Right lobe of liver (tissue), 6 donors: ENCODE data around the gene GALC. TPM values are rescaled to one million over a fixed set of nuclear protein-coding genes. Genes with fewer than 3 reads are reported as not detected.

ENCODE experiments used
- ATAC-seq, 4 donors: fragments of 200-7000 bp; cut with Tn5 transposase; one replicate each; pipeline ENCODE4 v1.9.1; 2020; ENCODE audit warnings: mild to moderate bottlenecking in 4 of 4, moderate library complexity in 4 of 4
- DNase-seq, 3 donors: peaks; one replicate each; pipeline ENCODE4 v3.0.0-alpha.2; 2020
- H3K27ac ChIP-seq, 3 donors: fragments of 200-600 bp; one replicate each; pipeline ENCODE4 v1.8.0; 2022
- H3K27me3 ChIP-seq, 2 donors: fragments of 200-600 bp; one replicate each; pipeline ENCODE4 v1.8.0; 2022
- H3K36me3 ChIP-seq, 4 donors: fragments of 200-600 bp; sonication (generic) in 1 of 4; one replicate each; pipeline versions ENCODE4 v1.5.1 to v1.8.0; 2017 to 2022; ENCODE audit warnings: control low read depth in 1 of 4
- H3K4me1 ChIP-seq, 4 donors: fragments of 200-600 bp; sonication (generic) in 1 of 4; one replicate each; pipeline versions ENCODE4 v1.5.1 to v1.8.0; 2017 to 2022; ENCODE audit warnings: control low read depth in 1 of 4
- H3K4me3 ChIP-seq, 3 donors: fragments of 200-600 bp; one replicate each; pipeline ENCODE4 v1.8.0; 2022
- H3K9me3 ChIP-seq, 4 donors: fragments of 200-600 bp; sonication (generic) in 1 of 4; one replicate each; pipeline versions ENCODE4 v1.5.1 to v1.8.0; 2017 to 2022; ENCODE audit warnings: control low read depth in 1 of 4
- POLR2A ChIP-seq: fragments of 450-650 bp; IDR thresholded peaks from one replicate; pipeline ENCODE4 v1.6.1; 2017; ENCODE audit warnings: antibody characterized with exemption, mild to moderate bottlenecking
- WGBS: methylation state at CpG from one replicate; pipeline ENCODE4 v1.1.6; 2018; ENCODE audit warnings: low coverage, low lambda C conversion rate; ENCODE audit not compliant: insufficient coverage; ENCODE audit errors: missing lambda C conversion rate; 5-methylcytosine and 5-hydroxymethylcytosine counted together
- intact Hi-C, 2 donors: fragments of 100-400 bp; cut with DNase I; formaldehyde crosslinking; loops; one replicate each; pipeline versions ENCODE4 v1.11.2 to v1.14.1; 2022
- long read RNA-seq: library from polyadenylated mRNA; unstranded; transcript quantifications from one replicate; pipeline ENCODE4 v2.0.0, GENCODE V29; 2019
- total RNA-seq, 6 experiments: library from RNA; depleted of rRNA in 2 of 6; stranded (reverse); fragments of >200 nt in 2 of 6; fragmentation: NEBNext Ultra II Directional in 3 of 6; extraction: Animal tissue kit (Norgen Biotek cat#: 25700) in 3 of 6; gene quantifications; one replicate each; pipeline versions ENCODE4 v1.1.0 to v1.2.4, GENCODE V29; 2016 to 2023
- TF ChIP-seq, protein P1 (sequence below), 4 donors: fragments of 200-600 bp in 3 of 4; fragments of 450-650 bp in 1 of 4; IDR thresholded peaks; one replicate each; pipeline versions ENCODE4 v1.5.1 to v1.8.0; 2016 to 2022; ENCODE audit warnings: antibody characterized with exemption in 4 of 4, mild to moderate bottlenecking in 2 of 4
- donor health status: DM: no; HTN: yes; CAD: no.
- donor health status: DM: no; HTN: no; CAD: no.
- donor health status: DM: no; HTN: no; CAD: no.
- donor health status: DM: no; HTN: yes; CAD: no.
- donor health status: DM: no; HTN: yes; CAD: no.

Gene GALC
- total RNA-seq: 10 to 100 TPM in 3 of 6 experiments, 1 to 10 TPM in 3; 8.3 to 23.5 (median 10.3) TPM
- long read RNA-seq, partial matches to known transcripts: 0 of 2 reads
- long read RNA-seq, other reads (novel, unspliced or antisense): 1 of 2 reads

DNA sequence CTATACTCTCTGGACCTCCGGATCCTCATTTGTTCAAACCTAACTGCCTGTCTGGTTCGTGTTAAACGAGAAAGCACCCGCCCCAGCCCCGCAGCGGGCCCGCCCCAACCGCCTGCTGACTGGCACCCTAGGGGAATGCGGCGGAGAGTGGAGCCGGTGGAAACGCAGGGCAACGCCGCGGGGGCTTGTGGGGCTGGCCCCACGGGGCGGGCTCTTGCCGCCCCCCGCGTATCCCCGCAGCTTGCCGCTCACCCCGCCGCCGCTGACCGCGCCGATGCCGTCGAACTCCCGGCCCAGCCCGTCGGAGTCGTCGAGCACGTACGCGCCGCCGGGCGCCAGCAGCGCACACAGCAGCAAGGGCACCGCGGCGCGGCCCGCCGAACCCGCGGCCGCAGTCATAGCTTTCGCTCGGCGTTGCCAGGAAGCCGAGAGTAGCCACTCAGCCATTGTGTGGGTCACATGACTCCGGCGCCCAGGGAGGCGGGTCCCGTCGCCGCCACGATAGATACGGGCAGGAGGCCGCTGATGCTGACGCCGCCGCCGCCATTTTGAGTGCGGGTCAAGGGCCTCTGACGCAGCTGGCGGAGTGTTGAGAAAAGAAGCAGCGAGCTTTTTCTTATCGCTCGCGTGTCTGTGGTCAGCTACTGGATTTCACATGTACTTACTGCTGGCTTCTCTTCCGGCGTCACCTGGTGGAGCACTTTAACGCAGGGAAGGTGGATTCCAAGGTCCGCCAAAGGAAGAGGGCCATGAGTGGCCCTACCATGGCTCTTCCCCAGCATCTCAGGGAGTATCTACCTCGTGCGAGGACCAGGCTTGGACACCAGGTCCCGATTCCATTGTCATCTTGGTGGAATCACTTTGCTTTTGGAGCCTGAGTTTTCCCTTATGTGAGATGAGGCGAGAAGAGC lies at the start of gene GALC:
GALC (minus strand) TSS at position 465 of the 911 bp plus-strand sequence; CDS start at position 447, 18 bp downstream.
- Histone ChIP-seq H3K4me1 (peaks cover 0 to 15% (median 3%) of the 10 kb centered on the region in 4 donors), H3K27ac (peak within 1 kb of the TSS; percentile 70 to 92 (median 78)), H3K4me3 (peak within 1 kb of the TSS; percentile 71 to 74 (median 73)), H3K27me3 (no peaks in the 10 kb centered on the region), H3K9me3 (no peaks in the 10 kb centered on the region), H3K36me3 (no peaks in the 10 kb centered on the region)
- TF ChIP-seq, protein P1, sequence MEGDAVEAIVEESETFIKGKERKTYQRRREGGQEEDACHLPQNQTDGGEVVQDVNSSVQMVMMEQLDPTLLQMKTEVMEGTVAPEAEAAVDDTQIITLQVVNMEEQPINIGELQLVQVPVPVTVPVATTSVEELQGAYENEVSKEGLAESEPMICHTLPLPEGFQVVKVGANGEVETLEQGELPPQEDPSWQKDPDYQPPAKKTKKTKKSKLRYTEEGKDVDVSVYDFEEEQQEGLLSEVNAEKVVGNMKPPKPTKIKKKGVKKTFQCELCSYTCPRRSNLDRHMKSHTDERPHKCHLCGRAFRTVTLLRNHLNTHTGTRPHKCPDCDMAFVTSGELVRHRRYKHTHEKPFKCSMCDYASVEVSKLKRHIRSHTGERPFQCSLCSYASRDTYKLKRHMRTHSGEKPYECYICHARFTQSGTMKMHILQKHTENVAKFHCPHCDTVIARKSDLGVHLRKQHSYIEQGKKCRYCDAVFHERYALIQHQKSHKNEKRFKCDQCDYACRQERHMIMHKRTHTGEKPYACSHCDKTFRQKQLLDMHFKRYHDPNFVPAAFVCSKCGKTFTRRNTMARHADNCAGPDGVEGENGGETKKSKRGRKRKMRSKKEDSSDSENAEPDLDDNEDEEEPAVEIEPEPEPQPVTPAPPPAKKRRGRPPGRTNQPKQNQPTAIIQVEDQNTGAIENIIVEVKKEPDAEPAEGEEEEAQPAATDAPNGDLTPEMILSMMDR (IDR thresholded peaks at IDR 0.05): no peak
- TF ChIP-seq POLR2A: peak; percentile 72
- DNase-seq (peak; percentile 93 to 97 (median 96)), ATAC-seq (peak; percentile 90 to 97 (median 96))
- intact Hi-C loops: no loop called here
- 12% methylated on average over 15 of the region's 83 CpGs for WGBS

DNA sequence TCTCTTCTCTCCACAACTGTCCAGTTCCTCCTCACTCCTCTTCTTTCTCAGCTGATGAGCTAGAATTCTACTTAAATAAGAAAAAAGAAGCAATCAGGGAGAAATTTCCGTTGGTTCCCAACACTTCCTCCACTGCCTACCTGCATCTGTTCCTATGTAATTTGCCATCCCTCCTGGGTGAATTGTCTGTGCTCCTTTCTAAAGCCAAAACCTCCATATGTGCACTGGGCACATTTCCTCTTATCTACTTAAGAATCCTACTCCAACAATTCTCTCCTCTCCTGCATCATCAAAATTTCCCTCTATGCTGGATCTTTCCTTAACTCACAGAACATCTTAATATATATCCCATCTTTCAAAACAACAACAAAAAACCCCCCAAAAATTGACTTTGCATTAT lies 47.2 kb upstream of the GALC start:
- Histone ChIP-seq H3K9me3 (no peaks in the 10 kb centered on the region), H3K27me3 (no peaks in the 10 kb centered on the region), H3K4me3 (no peak overlapping the region), H3K27ac (peak overlapping the region in 2 of 3 donors; percentile 2 to 62), H3K4me1 (peaks cover 0 to 52% (median 13%) of the 10 kb centered on the region in 4 donors), H3K36me3 (peaks cover 0 to 3% (median 0%) of the 10 kb centered on the region in 4 donors)
- intact Hi-C loops: no loop called here
- ATAC-seq: no peak
- TF ChIP-seq, protein P1 (IDR thresholded peaks at IDR 0.05): no peak
- TF ChIP-seq POLR2A: no peak
- DNase-seq: no peak
- WGBS: 85% methylated on average over 1 of the region's 1 CpG

DNA sequence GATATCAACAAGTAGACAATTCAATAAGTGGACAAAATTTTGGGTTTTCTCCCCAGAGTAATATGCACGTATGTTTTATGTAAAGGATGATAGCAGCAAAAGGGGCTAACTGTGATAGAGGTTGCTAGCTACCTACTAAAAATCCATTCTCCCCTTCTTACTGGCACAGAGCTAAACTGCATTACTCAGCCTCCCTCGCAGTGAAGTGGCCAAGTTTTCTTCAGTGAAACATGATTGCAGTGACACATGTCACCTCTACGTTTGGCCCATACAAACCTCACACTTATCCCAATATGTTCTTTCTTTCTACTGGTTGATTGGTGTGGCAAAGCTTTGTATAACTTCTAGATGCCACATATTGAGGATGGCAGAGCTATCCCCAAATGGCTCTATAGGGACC lies 46.2 kb upstream of the GALC start:
- WGBS: 47% methylated on average over 3 of the region's 3 CpGs
- Histone ChIP-seq H3K4me1 (peaks cover 0 to 45% (median 13%) of the 10 kb centered on the region in 4 donors), H3K4me3 (no peak overlapping the region), H3K27me3 (no peaks in the 10 kb centered on the region), H3K36me3 (peaks cover 0 to 3% (median 0%) of the 10 kb centered on the region in 4 donors), H3K27ac (no peak overlapping the region), H3K9me3 (no peaks in the 10 kb centered on the region)
- intact Hi-C loops: no loop called here
- DNase-seq (no peak), ATAC-seq (no peak)
- TF ChIP-seq, protein P1 (IDR thresholded peaks at IDR 0.05): no peak
- no peak for TF ChIP-seq POLR2A

DNA sequence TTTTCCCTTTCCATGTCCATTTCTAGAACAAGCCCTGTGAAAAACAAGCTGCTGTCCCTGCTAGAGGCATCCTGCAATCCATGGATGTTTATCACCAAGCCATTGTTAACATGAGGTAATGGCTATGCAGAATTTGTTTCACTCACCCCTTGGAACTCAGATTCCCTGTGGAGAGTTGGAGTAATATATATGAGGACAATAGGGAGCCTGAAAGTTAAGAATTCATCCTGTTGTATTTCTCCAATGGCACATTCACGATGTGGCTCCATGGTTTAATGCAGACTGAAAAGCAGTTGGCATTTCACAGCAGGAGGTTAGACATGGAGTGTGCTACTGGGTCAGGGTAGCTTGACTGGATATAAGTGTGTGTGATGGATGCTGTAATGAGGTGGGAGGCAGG lies 44.3 kb upstream of the GALC start:
- WGBS: 100% methylated on average over 1 of the region's 1 CpG
- Histone ChIP-seq H3K4me3 (no peak overlapping the region), H3K27ac (no peak overlapping the region), H3K4me1 (peaks cover 0 to 43% (median 9%) of the 10 kb centered on the region in 4 donors), H3K27me3 (no peaks in the 10 kb centered on the region), H3K9me3 (no peaks in the 10 kb centered on the region), H3K36me3 (peaks cover 0 to 3% (median 0%) of the 10 kb centered on the region in 4 donors)
- intact Hi-C loops: no loop called here
- ATAC-seq: no peak
- no peak for DNase-seq
- TF ChIP-seq, protein P1 (IDR thresholded peaks at IDR 0.05): no peak
- TF ChIP-seq POLR2A: no peak
